ENCODE results near the gene RDM1. TPM values are rescaled to one million over a fixed set of nuclear protein-coding genes. Genes with fewer than 3 reads are reported as not detected.

RDM1 gene
- total RNA-seq, 1 experiment from 2014 or later, result 3.2 TPM

GRCh38 chr17:35875072-35875799 lies 55.3 kb downstream of the RDM1 start:
- no peak for DNase-seq (ENCODE audit: extremely low read depth, low read depth)

DNA sequence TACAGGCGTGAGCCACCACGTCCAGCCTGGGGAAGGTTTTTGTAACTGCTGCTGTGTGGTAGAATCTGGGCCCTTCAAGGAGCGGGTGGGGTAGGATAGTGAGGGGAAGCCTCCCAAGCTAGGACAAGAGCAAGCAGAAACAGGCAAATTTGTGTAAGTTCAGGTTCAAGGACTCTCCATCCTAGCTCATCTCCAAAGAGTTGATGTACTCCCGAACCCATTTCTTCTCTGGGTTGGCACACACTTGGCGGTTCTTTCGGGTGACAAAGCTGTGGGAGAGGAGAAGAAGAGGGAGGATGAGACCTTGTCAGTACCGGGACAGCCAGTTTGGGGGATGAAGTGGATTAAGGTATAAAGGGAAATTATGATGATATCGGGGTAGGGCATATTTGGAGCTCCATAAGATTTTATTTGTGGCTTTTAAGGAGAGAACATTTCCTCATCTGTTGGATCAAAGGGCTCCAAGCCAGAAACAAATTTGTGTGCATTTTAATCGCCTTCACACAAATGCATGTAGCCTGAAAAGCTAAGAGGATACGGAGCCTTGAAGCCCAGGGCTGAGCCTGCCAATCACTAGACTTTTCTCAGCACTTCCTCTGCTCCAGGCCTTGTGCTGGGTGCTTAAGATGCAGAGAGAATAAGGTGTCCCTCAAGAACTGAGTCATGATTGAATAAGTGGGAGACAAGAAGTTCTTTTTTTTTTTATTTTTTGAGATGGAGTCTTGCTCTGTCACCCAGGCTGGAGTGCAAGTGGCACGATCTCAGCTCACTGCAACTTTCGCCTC lies 58.2 kb downstream of the RDM1 start:
- no peak for DNase-seq (ENCODE audit: extremely low read depth, low read depth)

GRCh38 chr17:35870906-35871819 lies 59.4 kb downstream of the RDM1 start:
- no peak for DNase-seq (ENCODE audit: extremely low read depth, low read depth)

GRCh38 chr17:35868737-35869136 lies 61.8 kb downstream of the RDM1 start, which contains the start of gene HEATR9:
Gene HEATR9, minus strand, starts transcription at chr17:35868891. Its CDS starts 149 bp downstream, at chr17:35868742.
- no peak for DNase-seq (ENCODE audit: extremely low read depth, low read depth)

Small RNA genes lying within 50 kb of the gene (small RNA-seq; reads per million reads assigned to genes)
- 355 to 16,558 reads per million in 2 experiments for gene RF00100

Other genes with a start within 250 kb of the RDM1 start
- gene RASL10B, start 199.1 kb downstream of the RDM1 start, total RNA-seq (2014; rRNA removed; shearing (Covaris generic)), result 2.3 and 2.5 TPM in 2 replicates
- gene GAS2L2, start 177.5 kb downstream of the RDM1 start, total RNA-seq (2014; rRNA removed; shearing (Covaris generic)), result not detected in 2 replicates
- not detected in 2 replicates for gene C17orf50, start 169.9 kb downstream of the RDM1 start, total RNA-seq (2014; rRNA removed; shearing (Covaris generic))
- gene MMP28, start 135.1 kb downstream of the RDM1 start, total RNA-seq (2014; rRNA removed; shearing (Covaris generic)), result 0.12 TPM in 1 of 2 replicates, not detected in the other
- gene TAF15, start 121.3 kb downstream of the RDM1 start, total RNA-seq (2014; rRNA removed; shearing (Covaris generic)), result 41.0 and 48.8 TPM in 2 replicates
- not detected in 2 replicates for gene HEATR9, start 61.9 kb downstream of the RDM1 start, total RNA-seq (2014; rRNA removed; shearing (Covaris generic))
- gene CCL5, start 50.4 kb downstream of the RDM1 start, total RNA-seq (2014; rRNA removed; shearing (Covaris generic)), result not detected in 2 replicates
- gene LYZL6, start 12.9 kb upstream of the RDM1 start, total RNA-seq (2014; rRNA removed; shearing (Covaris generic)), result not detected in 2 replicates
- gene CCL16, start 50.7 kb upstream of the RDM1 start, total RNA-seq (2014; rRNA removed; shearing (Covaris generic)), result not detected in 2 replicates
- not detected in 2 replicates for gene CCL14, start 56.0 kb upstream of the RDM1 start, total RNA-seq (2014; rRNA removed; shearing (Covaris generic))
- not detected in 2 replicates for gene CCL15, start 70.8 kb upstream of the RDM1 start, total RNA-seq (2014; rRNA removed; shearing (Covaris generic))
- gene CCL23, start 87.2 kb upstream of the RDM1 start, total RNA-seq (2014; rRNA removed; shearing (Covaris generic)), result not detected in 2 replicates
- gene CCL18, start 133.5 kb upstream of the RDM1 start, total RNA-seq (2014; rRNA removed; shearing (Covaris generic)), result not detected in 2 replicates
- gene CCL3, start 159.4 kb upstream of the RDM1 start, total RNA-seq (2014; rRNA removed; shearing (Covaris generic)), result not detected in 2 replicates
- gene CCL4, start 173.1 kb upstream of the RDM1 start, total RNA-seq (2014; rRNA removed; shearing (Covaris generic)), result not detected in 2 replicates
- gene TBC1D3B, start 245.9 kb upstream of the RDM1 start, total RNA-seq (2014; rRNA removed; shearing (Covaris generic)), result 0.58 and 0.97 TPM in 2 replicates

Data from NCI-H460 (cell line).